Liver (tissue), 3 donors: ENCODE data around the gene ISG20L2.

Experiments used
- EGR1 ChIP-seq, 2 donors: IDR thresholded peaks; 2 replicates each; pipeline ENCODE4 v1.6.1; 2016 to 2018; ENCODE audit warnings: antibody characterized with exemption in 2 of 2, low read depth in 2 of 2
- JUND ChIP-seq, 2 donors: IDR thresholded peaks; 2 replicates each; pipeline ENCODE4 v1.6.1; 2016; ENCODE audit warnings: antibody characterized with exemption in 2 of 2
- MAX ChIP-seq: IDR thresholded peaks from 2 replicates; pipeline ENCODE4 v1.6.1; 2016; ENCODE audit warnings: antibody characterized with exemption
- NR2F2 ChIP-seq: IDR thresholded peaks from 2 replicates; pipeline ENCODE4 v1.6.1; 2016; ENCODE audit warnings: antibody characterized with exemption
- RAD21 ChIP-seq, 2 donors: IDR thresholded peaks; 2 replicates each; pipeline ENCODE4 v1.6.1; 2016; ENCODE audit warnings: antibody characterized with exemption in 2 of 2, mild to moderate bottlenecking in 2 of 2
- RXRA ChIP-seq, 2 donors: IDR thresholded peaks; 2 replicates each; pipeline ENCODE4 v1.6.1; 2017 to 2018; ENCODE audit warnings: antibody characterized with exemption in 2 of 2, mild to moderate bottlenecking in 1 of 2
- TAF1 ChIP-seq: conservative IDR thresholded peaks from 2 replicates; pipeline ENCODE4 v1.6.1; 2016; ENCODE audit warnings: antibody characterized with exemption, mild to moderate bottlenecking
- ZBTB33 ChIP-seq: IDR thresholded peaks from 2 replicates; pipeline ENCODE4 v1.6.1; 2016; ENCODE audit warnings: antibody characterized with exemption
- TF ChIP-seq, protein P1 (sequence below): fragments of 150-350 bp; IDR thresholded peaks from 2 replicates; pipeline ENCODE4 v1.5.1; 2017; ENCODE audit warnings: improper control_type of control experiment, low read depth, low read length; ENCODE audit not compliant: missing input control
- donor health status: healthy.
- donor health status: healthy.

- TF ChIP-seq, protein P1, sequence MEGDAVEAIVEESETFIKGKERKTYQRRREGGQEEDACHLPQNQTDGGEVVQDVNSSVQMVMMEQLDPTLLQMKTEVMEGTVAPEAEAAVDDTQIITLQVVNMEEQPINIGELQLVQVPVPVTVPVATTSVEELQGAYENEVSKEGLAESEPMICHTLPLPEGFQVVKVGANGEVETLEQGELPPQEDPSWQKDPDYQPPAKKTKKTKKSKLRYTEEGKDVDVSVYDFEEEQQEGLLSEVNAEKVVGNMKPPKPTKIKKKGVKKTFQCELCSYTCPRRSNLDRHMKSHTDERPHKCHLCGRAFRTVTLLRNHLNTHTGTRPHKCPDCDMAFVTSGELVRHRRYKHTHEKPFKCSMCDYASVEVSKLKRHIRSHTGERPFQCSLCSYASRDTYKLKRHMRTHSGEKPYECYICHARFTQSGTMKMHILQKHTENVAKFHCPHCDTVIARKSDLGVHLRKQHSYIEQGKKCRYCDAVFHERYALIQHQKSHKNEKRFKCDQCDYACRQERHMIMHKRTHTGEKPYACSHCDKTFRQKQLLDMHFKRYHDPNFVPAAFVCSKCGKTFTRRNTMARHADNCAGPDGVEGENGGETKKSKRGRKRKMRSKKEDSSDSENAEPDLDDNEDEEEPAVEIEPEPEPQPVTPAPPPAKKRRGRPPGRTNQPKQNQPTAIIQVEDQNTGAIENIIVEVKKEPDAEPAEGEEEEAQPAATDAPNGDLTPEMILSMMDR = no peak
- TF ChIP-seq MAX (no peak), RAD21 (IDR thresholded peaks at IDR 0.05) (no peak), TAF1 (no peak), NR2F2 (no peak), RXRA (IDR thresholded peaks at IDR 0.05) (no peak), JUND (IDR thresholded peaks at IDR 0.05) (no peak), ZBTB33 (no peak), EGR1 (IDR thresholded peaks at IDR 0.05; ENCODE audit: low read depth in 2 of 2) (no peak)
These were observed 24.3 kb downstream of the ISG20L2 start for GRCh38 chr1:156704166-156704711.
